Mammary epithelial cell (primary cell): ENCODE measurements around the gene CAPN9.

Experiments
- EZH2 ChIP-seq: IDR thresholded peaks from 2 replicates; pipeline ENCODE4 v1.6.1; 2012; ENCODE audit warnings: low read length, inconsistent platforms, borderline replicate concordance
- TF ChIP-seq, protein P1 (sequence below), 2 donors: IDR thresholded peaks in 1 of 2; conservative IDR thresholded peaks in 1 of 2; 2 replicates each; pipeline ENCODE4 v1.5.1; 2011 to 2012; ENCODE audit warnings: inconsistent platforms in 2 of 2, low read length in 2 of 2, mild to moderate bottlenecking in 2 of 2, control low read depth in 1 of 2, low read depth in 1 of 2; ENCODE audit not compliant: insufficient read depth in 1 of 2; ENCODE audit errors: extremely low read depth in 1 of 2

DNA sequence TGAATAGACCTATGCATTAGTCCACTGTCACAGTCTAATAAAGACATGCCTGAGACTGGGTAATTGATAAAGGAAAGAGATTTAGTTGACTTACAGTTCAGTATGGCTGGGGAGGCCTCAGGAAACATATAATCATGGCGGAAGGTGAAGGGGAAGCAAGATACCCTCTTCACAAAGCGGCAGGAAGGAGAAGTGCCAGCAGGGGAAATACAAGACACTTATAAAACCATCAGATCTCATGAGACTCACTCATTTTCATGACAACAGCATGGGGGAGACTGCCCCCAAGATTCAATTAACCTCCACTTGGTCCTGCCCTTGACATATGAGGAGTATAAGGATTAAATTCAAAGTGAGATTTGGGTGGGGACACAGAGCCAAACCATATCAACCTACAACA, 59.4 kb downstream of the CAPN9 start:
- TF ChIP-seq, protein P1, sequence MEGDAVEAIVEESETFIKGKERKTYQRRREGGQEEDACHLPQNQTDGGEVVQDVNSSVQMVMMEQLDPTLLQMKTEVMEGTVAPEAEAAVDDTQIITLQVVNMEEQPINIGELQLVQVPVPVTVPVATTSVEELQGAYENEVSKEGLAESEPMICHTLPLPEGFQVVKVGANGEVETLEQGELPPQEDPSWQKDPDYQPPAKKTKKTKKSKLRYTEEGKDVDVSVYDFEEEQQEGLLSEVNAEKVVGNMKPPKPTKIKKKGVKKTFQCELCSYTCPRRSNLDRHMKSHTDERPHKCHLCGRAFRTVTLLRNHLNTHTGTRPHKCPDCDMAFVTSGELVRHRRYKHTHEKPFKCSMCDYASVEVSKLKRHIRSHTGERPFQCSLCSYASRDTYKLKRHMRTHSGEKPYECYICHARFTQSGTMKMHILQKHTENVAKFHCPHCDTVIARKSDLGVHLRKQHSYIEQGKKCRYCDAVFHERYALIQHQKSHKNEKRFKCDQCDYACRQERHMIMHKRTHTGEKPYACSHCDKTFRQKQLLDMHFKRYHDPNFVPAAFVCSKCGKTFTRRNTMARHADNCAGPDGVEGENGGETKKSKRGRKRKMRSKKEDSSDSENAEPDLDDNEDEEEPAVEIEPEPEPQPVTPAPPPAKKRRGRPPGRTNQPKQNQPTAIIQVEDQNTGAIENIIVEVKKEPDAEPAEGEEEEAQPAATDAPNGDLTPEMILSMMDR (conservative IDR thresholded peaks at IDR 0.05 in 1 of 2, IDR thresholded peaks at IDR 0.05 in 1 of 2; ENCODE audit: extremely low read depth in 1 of 2, insufficient read depth in 1 of 2, low read depth in 1 of 2, low read length in 2 of 2), result no peak
- no peak for TF ChIP-seq EZH2
